H1 (cell line): ENCODE data around the gene DNAJB5. TPM values are rescaled to one million over a fixed set of nuclear protein-coding genes. Genes with fewer than 3 reads are reported as not detected.

Experiments
- ATF3 ChIP-seq: IDR thresholded peaks from 2 replicates; pipeline ENCODE4 v1.6.1; 2011; ENCODE audit warnings: low read depth, mild to moderate bottlenecking, low read length; ENCODE audit not compliant: insufficient read depth
- BCL11A ChIP-seq, 2 experiments: IDR thresholded peaks; one replicate each; pipeline ENCODE4 v1.6.1; 2011; ENCODE audit warnings: low read depth in 2 of 2, low read length in 2 of 2, mild to moderate bottlenecking in 2 of 2
- BRCA1 ChIP-seq: IDR thresholded peaks from 2 replicates; pipeline ENCODE4 v1.6.1; 2012; ENCODE audit warnings: low read depth, low read length, improper control_type of control experiment
- CEBPB ChIP-seq: IDR thresholded peaks from 2 replicates; pipeline ENCODE4 v1.6.1; 2012; ENCODE audit warnings: low read depth, low read length
- CHD2 ChIP-seq: IDR thresholded peaks from 2 replicates; pipeline ENCODE4 v1.6.1; 2012; ENCODE audit warnings: low read length, improper control_type of control experiment
- EGR1 ChIP-seq: IDR thresholded peaks from 2 replicates; pipeline ENCODE4 v1.6.1; 2011; ENCODE audit warnings: low read depth, low read length, borderline replicate concordance
- EZH2 ChIP-seq: fragments of 200-600 bp; sonication (generic); IDR thresholded peaks from 2 replicates; pipeline ENCODE4 v1.7.1; 2012; ENCODE audit warnings: low read depth, mild to moderate bottlenecking, moderate library complexity, low read length, inconsistent platforms; ENCODE audit not compliant: severe bottlenecking
- GABPA ChIP-seq: IDR thresholded peaks from 2 replicates; pipeline ENCODE4 v1.6.1; 2011; ENCODE audit warnings: mild to moderate bottlenecking, low read length, moderate library complexity, borderline replicate concordance; ENCODE audit not compliant: insufficient read depth
- GTF2F1 ChIP-seq: IDR thresholded peaks from 2 replicates; pipeline ENCODE4 v1.6.1; 2012; ENCODE audit warnings: low read depth, low read length, improper control_type of control experiment, borderline replicate concordance
- JUN ChIP-seq: IDR thresholded peaks from 2 replicates; pipeline ENCODE4 v1.6.1; 2011; ENCODE audit warnings: low read depth, mild to moderate bottlenecking, improper control_type of control experiment, low read length
- JUND ChIP-seq: IDR thresholded peaks from 2 replicates; pipeline ENCODE4 v1.6.1; 2011; ENCODE audit warnings: mild to moderate bottlenecking, improper control_type of control experiment, low read length
- KDM1A ChIP-seq: fragments of 200-600, 300-600 bp; sonication (generic); IDR thresholded peaks from 2 replicates; pipeline ENCODE4 v1.7.1; 2016; ENCODE audit warnings: mild to moderate bottlenecking, low read length, borderline replicate concordance
- KDM4A ChIP-seq: IDR thresholded peaks from one replicate; pipeline ENCODE4 v1.7.1; 2012; ENCODE audit warnings: low read depth, mild to moderate bottlenecking, moderate library complexity, low read length, inconsistent platforms; ENCODE audit not compliant: severe bottlenecking
- KDM5A ChIP-seq: fragments of 200-600 bp; IDR thresholded peaks from 2 replicates; pipeline ENCODE4 v1.7.1; 2012; ENCODE audit warnings: mild to moderate bottlenecking, low read length, inconsistent platforms, mixed read lengths
- RNF2 ChIP-seq: fragments of 200-900, 300-1000 bp; sonication (generic); IDR thresholded peaks from 2 replicates; pipeline ENCODE4 v1.7.1; 2016; ENCODE audit warnings: borderline replicate concordance, low read depth, mild to moderate bottlenecking, antibody characterized with exemption, low read length; ENCODE audit not compliant: poor library complexity, severe bottlenecking; ENCODE audit errors: missing control alignments
- SIN3A ChIP-seq, 2 experiments: IDR thresholded peaks in 1 of 2; conservative IDR thresholded peaks in 1 of 2; 2 replicates each; pipeline ENCODE4 v1.6.1; 2011 to 2012; ENCODE audit warnings: low read length in 2 of 2, improper control_type of control experiment in 1 of 2, low read depth in 1 of 2, mild to moderate bottlenecking in 1 of 2
- SIRT6 ChIP-seq: IDR thresholded peaks from one replicate; pipeline ENCODE4 v1.7.1; 2012; ENCODE audit warnings: low read length, inconsistent platforms
- SP2 ChIP-seq: IDR thresholded peaks from 2 replicates; pipeline ENCODE4 v1.6.1; 2012; ENCODE audit warnings: mild to moderate bottlenecking, low read length, inconsistent platforms
- TCF12 ChIP-seq: IDR thresholded peaks from 2 replicates; pipeline ENCODE4 v1.6.1; 2011; ENCODE audit warnings: low read depth, mild to moderate bottlenecking, low read length
- TEAD4 ChIP-seq: IDR thresholded peaks from 2 replicates; pipeline ENCODE4 v1.6.1; 2012; ENCODE audit warnings: low read depth, low read length, inconsistent platforms, mixed read lengths
- YY1 ChIP-seq: IDR thresholded peaks from 2 replicates; pipeline ENCODE4 v1.6.1; 2011; ENCODE audit warnings: low read depth, mild to moderate bottlenecking, low read length
- polyA plus RNA-seq, 7 experiments: library from polyadenylated mRNA; depleted of rRNA in 3 of 7; stranded (reverse) in 5 of 7; unstranded in 2 of 7; fragments of >200 nt in 5 of 7; fragments of 200-250 nt in 2 of 7; gene quantifications; 1 replicate in 5 of 7; 2 replicates in 1 of 7; 4 replicates in 1 of 7; pipeline versions ENCODE4 v1.2.1 to v1.2.3, GENCODE V29; 2011 to 2013; ENCODE audit warnings: missing spikeins in 2 of 7, mixed read lengths in 2 of 7
- total RNA-seq: library from RNA; stranded (reverse); fragmentation: NEBNext Ultra II Directional; extraction: Animal tissue kit (Norgen Biotek cat#: 25700); gene quantifications from 2 replicates; pipeline ENCODE4 v1.2.1, GENCODE V29; 2021
- TF ChIP-seq, protein P1 (sequence below): IDR thresholded peaks from 2 replicates; pipeline ENCODE4 v1.6.1; 2012; ENCODE audit warnings: low read length, inconsistent platforms

The DNAJB5 gene
- total and polyA plus RNA-seq, 2 of the 8 experiments (the other 6 are each of a cell fraction or from before 2014, with no cell fraction given), result 25.0 to 34.1 TPM

GRCh38 chr9:34989003-34989945 is at the start of gene DNAJB5 (continued):
- TF ChIP-seq ATF3, result no peak
- peak; percentile 99 for TF ChIP-seq TEAD4
- no peak for TF ChIP-seq JUND
- peak; percentile 43 to 61; a peak in 1 of 4 replicates for TF ChIP-seq SIN3A (conservative IDR thresholded peaks at IDR 0.05 in 1 of 2, IDR thresholded peaks at IDR 0.05 in 1 of 2; ENCODE audit: low read depth in 1 of 2, low read length in 2 of 2)
- TF ChIP-seq EGR1, result no peak
- peak; percentile 91 for TF ChIP-seq CHD2
- TF ChIP-seq KDM5A, result no peak
- no peak for TF ChIP-seq EZH2
- no peak for TF ChIP-seq BCL11A (IDR thresholded peaks at IDR 0.05; ENCODE audit: low read depth in 2 of 2, low read length in 2 of 2)
- no peak for TF ChIP-seq RNF2
- peak; percentile 85 for TF ChIP-seq SP2
- TF ChIP-seq SIRT6, result no peak
- TF ChIP-seq, protein P1, sequence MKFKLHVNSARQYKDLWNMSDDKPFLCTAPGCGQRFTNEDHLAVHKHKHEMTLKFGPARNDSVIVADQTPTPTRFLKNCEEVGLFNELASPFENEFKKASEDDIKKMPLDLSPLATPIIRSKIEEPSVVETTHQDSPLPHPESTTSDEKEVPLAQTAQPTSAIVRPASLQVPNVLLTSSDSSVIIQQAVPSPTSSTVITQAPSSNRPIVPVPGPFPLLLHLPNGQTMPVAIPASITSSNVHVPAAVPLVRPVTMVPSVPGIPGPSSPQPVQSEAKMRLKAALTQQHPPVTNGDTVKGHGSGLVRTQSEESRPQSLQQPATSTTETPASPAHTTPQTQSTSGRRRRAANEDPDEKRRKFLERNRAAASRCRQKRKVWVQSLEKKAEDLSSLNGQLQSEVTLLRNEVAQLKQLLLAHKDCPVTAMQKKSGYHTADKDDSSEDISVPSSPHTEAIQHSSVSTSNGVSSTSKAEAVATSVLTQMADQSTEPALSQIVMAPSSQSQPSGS, result no peak
- no peak for TF ChIP-seq GABPA
- TF ChIP-seq GTF2F1, result no peak
- TF ChIP-seq CEBPB, result no peak
- no peak for TF ChIP-seq YY1
- TF ChIP-seq JUN, result no peak
- TF ChIP-seq KDM4A, result no peak
- TF ChIP-seq KDM1A, result no peak
- TF ChIP-seq BRCA1, result no peak
- no peak for TF ChIP-seq TCF12
